Endothelial cell of umbilical vein (primary cell): Measurements from ENCODE around the gene BACH2. TPM values are rescaled to one million over a fixed set of nuclear protein-coding genes. Genes with fewer than 3 reads are reported as not detected.

Source experiments
- BruUV-seq: library from RNA; stranded (reverse); fragments of 400-500 nt; replicated peaks from 2 replicates; lab custom pipeline; 2021; lab: Mats Ljungman, UMichigan
- CTCF ChIA-PET: fragments of 300-600, 350-600 bp; sonication (Branson Sonifier 250); formaldehyde crosslinking; loops from one replicate; lab custom pipeline; 2021; ENCODE audit warnings: antibody characterized with exemption, inconsistent platforms; lab: Charles Lee
- POLR2A ChIA-PET: fragments of 300-600, 350-600 bp; sonication (Branson Sonifier 250); formaldehyde crosslinking; loops from one replicate; lab custom pipeline; 2021; ENCODE audit warnings: antibody characterized with exemption, inconsistent platforms; lab: Charles Lee
- DNase-seq: peaks from one replicate; pipeline ENCODE4 v3.0.0-alpha.2; 2011; ENCODE audit warnings: low read depth, low spot score
- FAIRE-seq: peaks from 2 replicates; lab custom pipeline; 2011; peaks lifted over from hg19 to GRCh38; lab: Jason Lieb, UNC
- H2AFZ ChIP-seq: 2 replicates; pipeline ENCODE4 v1.6.0; 2012; ENCODE audit warnings: low read depth, low read length, control low read depth, inconsistent platforms
- H3K27ac ChIP-seq: 2 replicates; pipeline ENCODE4 v1.5.1; 2011; ENCODE audit warnings: low read depth, mild to moderate bottlenecking, control low read depth, low read length, moderate library complexity; ENCODE audit not compliant: insufficient read depth
- H3K27me3 ChIP-seq, 2 experiments: 2 replicates each; pipeline versions ENCODE4 v1.6.0 to v1.6.1; 2011; ENCODE audit warnings: low read length in 2 of 2, mixed read lengths in 1 of 2; ENCODE audit not compliant: control insufficient read depth in 2 of 2, insufficient read depth in 2 of 2
- H3K36me3 ChIP-seq, 2 experiments: 2 replicates in 1 of 2; 3 replicates in 1 of 2; pipeline ENCODE4 v1.5.1; 2011; ENCODE audit warnings: low read length in 2 of 2, mild to moderate bottlenecking in 1 of 2, moderate library complexity in 1 of 2; ENCODE audit not compliant: control insufficient read depth in 2 of 2, insufficient read depth in 2 of 2; ENCODE audit errors: extremely low read depth in 1 of 2
- H3K4me1 ChIP-seq: 3 replicates; pipeline ENCODE4 v1.5.1; 2011; ENCODE audit warnings: mild to moderate bottlenecking, low read length; ENCODE audit not compliant: control insufficient read depth, insufficient read depth; ENCODE audit errors: extremely low read depth
- H3K4me2 ChIP-seq: 2 replicates; pipeline ENCODE4 v1.6.1; 2011; ENCODE audit warnings: low read length, control low read depth, mixed read lengths; ENCODE audit not compliant: insufficient read depth
- H3K4me3 ChIP-seq, 3 experiments: fragments of 200-600 bp in 1 of 3; sonication (generic), shearing (Covaris generic) in 1 of 3; replicated peaks in 1 of 3; 2 replicates each; pipeline ENCODE4 v1.5.1; 2011 to 2016; ENCODE audit warnings: control low read depth in 3 of 3, low read length in 3 of 3, mild to moderate bottlenecking in 2 of 3, inconsistent platforms in 1 of 3, low read depth in 1 of 3, moderate library complexity in 1 of 3; ENCODE audit not compliant: insufficient read depth in 1 of 3
- H3K79me2 ChIP-seq: 2 replicates; pipeline ENCODE4 v1.6.0; 2012; ENCODE audit warnings: low read length, inconsistent platforms; ENCODE audit not compliant: control insufficient read depth, insufficient read depth
- H3K9ac ChIP-seq: replicated peaks from 2 replicates; pipeline ENCODE3; 2011; ENCODE audit warnings: low read length, control low read depth; ENCODE audit not compliant: insufficient read depth; ENCODE audit errors: extremely low read depth
- H3K9me1 ChIP-seq: replicated peaks from 3 replicates; pipeline ENCODE4 v1.6.0; 2011; ENCODE audit warnings: mild to moderate bottlenecking, low read length; ENCODE audit not compliant: control insufficient read depth, insufficient read depth; ENCODE audit errors: extremely low read depth
- H3K9me3 ChIP-seq: replicated peaks from 2 replicates; pipeline ENCODE4 v1.5.1; 2012; ENCODE audit warnings: low read length, inconsistent platforms; ENCODE audit not compliant: control insufficient read depth, insufficient read depth
- H4K20me1 ChIP-seq: replicated peaks from 2 replicates; pipeline ENCODE3; 2011; ENCODE audit warnings: mild to moderate bottlenecking, low read length; ENCODE audit not compliant: control insufficient read depth, insufficient read depth; ENCODE audit errors: extremely low read depth
- CTCF ChIP-seq, 2 donors: IDR thresholded peaks; 1 replicate in 1 of 2; 2 replicates in 1 of 2; pipeline ENCODE4 v1.5.1; 2011; ENCODE audit warnings: low read length in 2 of 2, mild to moderate bottlenecking in 2 of 2, moderate library complexity in 2 of 2, control low read depth in 1 of 2, inconsistent platforms in 1 of 2, low read depth in 1 of 2; ENCODE audit not compliant: insufficient read depth in 1 of 2; ENCODE audit errors: extremely low read depth in 1 of 2
- EZH2 ChIP-seq: IDR thresholded peaks from 2 replicates; pipeline ENCODE4 v1.6.1; 2012; ENCODE audit warnings: borderline replicate concordance, low read depth, mild to moderate bottlenecking, moderate library complexity, low read length, inconsistent platforms; ENCODE audit not compliant: severe bottlenecking
- FOS ChIP-seq: IDR thresholded peaks from 2 replicates; pipeline ENCODE4 v1.6.1; 2011; ENCODE audit warnings: mild to moderate bottlenecking, low read length, moderate library complexity, borderline replicate concordance; ENCODE audit not compliant: insufficient read depth
- GATA2 ChIP-seq: IDR thresholded peaks from 2 replicates; pipeline ENCODE4 v1.7.0; 2011; ENCODE audit warnings: low read depth, mild to moderate bottlenecking, moderate library complexity, mixed read lengths, low read length; ENCODE audit not compliant: insufficient read length, insufficient read depth
- JUN ChIP-seq: IDR thresholded peaks from 2 replicates; pipeline ENCODE4 v1.6.1; 2011; ENCODE audit warnings: borderline replicate concordance, low read depth; ENCODE audit not compliant: insufficient read length, insufficient read depth
- MAX ChIP-seq: IDR thresholded peaks from 2 replicates; pipeline ENCODE4 v1.6.1; 2011; ENCODE audit not compliant: insufficient read depth, insufficient read length
- MYC ChIP-seq: IDR thresholded peaks from one replicate; pipeline ENCODE4 v1.6.1; 2011; ENCODE audit warnings: mild to moderate bottlenecking, low read depth, low read length
- POLR2A ChIP-seq: IDR thresholded peaks from 2 replicates; pipeline ENCODE4 v1.6.1; 2012; ENCODE audit warnings: low read depth, mild to moderate bottlenecking, control low read depth, low read length
- POLR2AphosphoS5 ChIP-seq: IDR thresholded peaks from 2 replicates; pipeline ENCODE4 v1.6.1; 2012; ENCODE audit warnings: low read depth, mild to moderate bottlenecking, control low read depth, low read length, moderate library complexity; ENCODE audit not compliant: insufficient read depth
- dilution Hi-C: fragments of 300-500 bp; cut with MboI; formaldehyde crosslinking; loops from one replicate; pipeline ENCODE4 v1.15.0; 2019; ENCODE audit warnings: low sequenced_read_pairs; ENCODE audit not compliant: extremely low pct_ligation_motif_present
- intact Hi-C: fragments of 100-400 bp; cut with micrococcal nuclease; formaldehyde crosslinking; loops from one replicate; pipeline ENCODE4 v1.10.0; 2022
- polyA plus RNA-seq, 4 experiments: library from polyadenylated mRNA; depleted of rRNA in 3 of 4; stranded (reverse) in 3 of 4; unstranded in 1 of 4; fragments of >200 nt; gene quantifications; 2 replicates each; pipeline versions ENCODE4 v1.2.1 to v1.2.3, GENCODE V29; 2011 to 2012; ENCODE audit warnings: missing spikeins in 1 of 4
- total RNA-seq: library from RNA; stranded (reverse); gene quantifications from 2 replicates; pipeline ENCODE4 v1.2.3, GENCODE V29; 2021

BACH2 gene
- total and polyA plus RNA-seq, 2 donors (not counting 3 experiments of a cell fraction or from before 2014, with no cell fraction given): 1.7 to 5.6 TPM

- TF ChIP-seq POLR2AphosphoS5 (no peak), CTCF (IDR thresholded peaks at IDR 0.05; ENCODE audit: extremely low read depth in 1 of 2, insufficient read depth in 1 of 2, low read depth in 1 of 2, low read length in 2 of 2) (no peak), POLR2A (no peak), MYC (no peak), JUN (no peak)
Observed at GRCh38 chr6:89938014-89938413, 358.6 kb downstream of the BACH2 start.

GRCh38 chr6:89936177-89936576, 360.5 kb downstream of the BACH2 start:
- ChIA-PET CTCF (interaction anchor here (1.1 to 1.3 kb wide), 2 partner anchors 8 to 542 kb away, joined by 3 read pairs; no protein-coding TSS in a partner anchor), POLR2A (no interaction called here)
- Histone ChIP-seq H2AFZ (no peak overlapping the region), H3K4me3 (no peak overlapping the region), H3K4me2 (no peak overlapping the region), H3K79me2 (no peaks in the 10 kb centered on the region), H3K27me3 (peaks cover 0 to 3% of the 10 kb centered on the region in 2 experiments), H4K20me1 (no peaks in the 10 kb centered on the region), H3K36me3 (no peaks in the 10 kb centered on the region), H3K27ac (no peak overlapping the region), H3K9me1 (no peaks in the 10 kb centered on the region), H3K9me3 (no peaks in the 10 kb centered on the region), H3K9ac (no peak overlapping the region), H3K4me1 (no peaks in the 10 kb centered on the region)
- intact Hi-C loops: no loop called here
- BruUV-seq: no TSS peak
- dilution Hi-C loops: no loop called here
- TF ChIP-seq GATA2 (no peak), EZH2 (no peak), POLR2AphosphoS5 (no peak), CTCF (IDR thresholded peaks at IDR 0.05; ENCODE audit: extremely low read depth in 1 of 2, insufficient read depth in 1 of 2, low read depth in 1 of 2, low read length in 2 of 2) (no peak), POLR2A (no peak), JUN (no peak), MAX (no peak), FOS (no peak), MYC (no peak)
- DNase-seq (no peak), FAIRE-seq (no peak)

More at GRCh38 chr6:89938014-89938413, 358.6 kb downstream of the BACH2 start:
- no peak overlapping the region for H2AFZ ChIP-seq
- dilution Hi-C loops (no loop called here), intact Hi-C loops (no loop called here)
- H3K9me1 ChIP-seq: no peaks in the 10 kb centered on the region
- peaks cover 0 to 10% of the 10 kb centered on the region in 2 experiments for H3K27me3 ChIP-seq
- no TSS peak for BruUV-seq
- H4K20me1 ChIP-seq: no peaks in the 10 kb centered on the region
- no peaks in the 10 kb centered on the region for H3K9me3 ChIP-seq
- no peaks in the 10 kb centered on the region for H3K36me3 ChIP-seq
- no peak overlapping the region for H3K4me3 ChIP-seq
- ChIA-PET CTCF (interaction anchor here (0.8 to 1.3 kb wide), 3 partner anchors 456 to 541 kb away, joined by 3 to 6 read pairs (median 3); no protein-coding TSS in a partner anchor), POLR2A (no interaction called here)
- DNase-seq (no peak), FAIRE-seq (no peak)
- H3K4me1 ChIP-seq: no peaks in the 10 kb centered on the region
- H3K4me2 ChIP-seq: no peak overlapping the region
- H3K79me2 ChIP-seq: no peaks in the 10 kb centered on the region
- H3K9ac ChIP-seq: no peak overlapping the region
- no peak overlapping the region for H3K27ac ChIP-seq
